Activated T-helper 1 cell treated with anti-CD3 and anti-CD28 coated beads, Interleukin-2, amount 50 U/mL, for 16 hours (primary cell): ENCODE results near the gene CORO2A.

Experiments used
- DNase-seq, 2 donors: peaks; one replicate each; pipeline ENCODE4 v3.0.0-alpha.2; 2020; ENCODE audit warnings: low read depth in 1 of 2, low spot score in 1 of 2

CORO2A gene, protein sequence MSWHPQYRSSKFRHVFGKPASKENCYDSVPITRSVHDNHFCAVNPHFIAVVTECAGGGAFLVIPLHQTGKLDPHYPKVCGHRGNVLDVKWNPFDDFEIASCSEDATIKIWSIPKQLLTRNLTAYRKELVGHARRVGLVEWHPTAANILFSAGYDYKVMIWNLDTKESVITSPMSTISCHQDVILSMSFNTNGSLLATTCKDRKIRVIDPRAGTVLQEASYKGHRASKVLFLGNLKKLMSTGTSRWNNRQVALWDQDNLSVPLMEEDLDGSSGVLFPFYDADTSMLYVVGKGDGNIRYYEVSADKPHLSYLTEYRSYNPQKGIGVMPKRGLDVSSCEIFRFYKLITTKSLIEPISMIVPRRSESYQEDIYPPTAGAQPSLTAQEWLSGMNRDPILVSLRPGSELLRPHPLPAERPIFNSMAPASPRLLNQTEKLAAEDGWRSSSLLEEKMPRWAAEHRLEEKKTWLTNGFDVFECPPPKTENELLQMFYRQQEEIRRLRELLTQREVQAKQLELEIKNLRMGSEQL

DNA sequence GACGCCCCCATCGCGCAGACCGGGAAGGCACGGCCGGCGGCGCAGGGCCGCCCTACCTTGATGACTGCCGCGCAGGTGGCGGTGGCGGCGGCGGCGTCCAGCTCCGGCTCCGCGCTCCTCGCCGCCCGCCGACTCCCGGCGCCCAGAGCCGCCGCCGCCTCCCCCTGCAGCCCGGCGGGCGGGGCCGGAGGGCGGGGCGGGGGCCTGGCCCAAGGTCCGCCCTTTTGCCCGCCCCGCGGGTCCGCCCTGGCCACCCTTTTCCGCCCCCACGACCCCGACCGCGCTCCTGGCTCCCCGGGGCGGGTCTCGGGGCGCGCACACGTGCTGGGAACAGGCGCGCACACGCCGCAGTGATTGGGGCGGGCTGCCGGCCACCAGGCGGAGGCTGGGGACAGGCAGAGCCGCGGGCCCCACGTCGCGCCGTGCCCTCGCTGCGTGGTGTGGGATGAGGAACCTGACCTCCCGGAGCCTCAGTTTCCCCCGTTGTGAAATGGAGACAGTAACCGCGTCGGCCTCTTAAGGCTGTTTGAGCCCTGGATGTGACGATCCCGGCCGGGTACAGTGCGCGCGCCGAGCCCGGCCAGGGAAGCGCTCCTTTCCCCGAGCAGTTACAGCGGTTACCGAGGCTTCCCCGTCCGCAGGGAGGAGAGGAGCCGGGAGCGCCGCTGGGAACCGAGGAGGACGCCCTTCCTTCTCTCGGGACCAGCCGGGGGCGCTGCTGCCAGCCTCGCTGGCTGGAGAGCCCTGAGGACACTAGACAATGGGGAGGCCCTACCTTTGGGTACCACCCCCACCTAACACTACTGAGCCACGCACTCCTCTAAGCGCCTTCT lies at the start of gene CORO2A:
TSS of gene CORO2A (minus strand) at position 135 of the 833 bp plus-strand sequence. CDS start 34,977 bp downstream, outside the sequence.
- DNase-seq = peak; percentile 28 to 56

DNA sequence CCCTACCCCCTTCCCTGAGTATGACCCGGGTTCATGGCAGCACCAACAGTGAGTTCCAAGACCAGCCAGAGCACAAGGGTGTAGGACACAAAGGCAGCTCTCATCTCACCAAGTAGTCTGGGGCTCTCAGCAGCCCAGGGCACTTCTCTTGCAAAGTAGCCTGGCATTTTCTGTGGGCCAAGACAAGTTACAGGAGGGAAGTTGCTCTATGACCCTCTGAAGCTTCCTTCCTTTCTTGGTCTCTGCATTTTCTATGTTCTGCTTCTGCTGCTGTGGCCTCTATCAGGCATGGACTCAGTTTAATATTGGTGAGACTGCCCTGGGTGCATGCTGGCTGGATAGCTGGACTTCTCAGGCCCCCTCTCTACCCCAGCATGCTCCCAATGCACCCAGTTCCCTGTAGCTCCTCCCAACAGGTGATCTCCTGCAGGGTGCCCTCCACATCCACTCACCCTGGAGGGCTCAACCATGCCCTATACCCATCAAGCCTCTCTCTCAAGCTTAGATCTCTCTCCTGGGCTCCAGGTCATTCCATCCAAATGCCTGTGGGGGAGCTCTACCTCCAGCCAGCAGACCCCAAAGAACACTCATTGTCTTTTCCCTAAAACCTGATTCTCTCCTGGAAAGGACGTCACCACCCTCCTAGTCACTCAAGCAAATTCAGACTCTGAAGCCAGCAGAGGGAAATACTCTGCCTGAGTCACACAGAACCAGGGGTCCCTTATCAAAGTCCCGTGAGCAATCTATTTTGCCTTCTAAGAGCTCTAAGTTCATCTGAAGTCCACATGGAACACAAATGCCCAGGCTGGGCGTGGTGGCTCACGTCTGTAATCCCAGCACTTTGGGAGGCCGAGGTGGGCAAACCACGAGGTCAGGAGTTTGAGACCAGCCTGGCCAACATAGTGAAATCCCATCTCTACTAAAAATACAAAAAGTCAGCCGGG lies 49.2 kb upstream of the CORO2A start:
- DNase-seq = no peak

DNA sequence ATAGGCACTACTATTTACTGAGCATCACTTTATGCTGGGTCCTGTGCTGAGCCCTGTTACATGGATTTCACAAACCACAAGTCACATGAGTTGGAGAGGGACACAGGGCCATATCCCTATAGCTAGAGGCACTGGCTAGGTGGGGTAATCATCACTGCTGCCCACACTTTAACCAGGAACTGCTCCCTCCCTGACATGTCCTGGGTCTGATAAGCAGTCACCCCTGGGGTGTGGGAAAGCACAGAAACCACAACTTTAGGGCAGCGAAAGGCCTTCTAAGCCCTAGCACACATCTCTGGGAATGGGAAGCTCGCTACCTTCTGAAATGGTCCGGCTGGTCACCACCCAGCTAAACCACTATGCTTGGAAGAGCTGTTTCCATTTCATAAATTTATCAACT lies 48.0 kb upstream of the CORO2A start:
- no peak for DNase-seq

DNA sequence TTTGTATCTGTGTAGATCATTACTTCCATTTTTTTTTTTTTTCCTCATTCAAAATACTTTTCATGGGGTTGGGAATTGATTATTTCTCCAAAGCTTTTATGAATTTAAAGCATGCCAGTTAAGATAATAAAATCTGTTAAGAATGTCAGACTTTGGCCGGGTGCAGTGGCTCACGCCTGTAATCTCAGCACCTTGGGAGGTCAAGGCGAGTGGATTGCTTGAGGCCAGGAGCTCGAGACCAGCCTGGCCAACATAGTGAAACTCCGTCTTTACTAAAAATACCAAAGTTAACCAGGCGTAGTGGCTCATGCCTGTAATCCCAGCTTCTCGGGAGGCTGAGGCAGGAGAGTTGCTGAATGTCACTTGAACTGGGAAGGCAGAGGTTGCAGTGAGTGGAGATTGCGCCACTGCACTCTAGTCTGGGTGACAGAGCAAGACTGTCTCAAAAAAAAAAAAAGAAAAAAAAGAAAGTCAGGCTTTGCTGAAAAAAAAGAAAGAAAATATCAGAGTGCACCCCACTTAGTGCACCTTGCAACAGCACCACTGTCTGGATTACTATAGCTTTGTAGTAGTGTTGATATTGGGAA lies 44.6 kb upstream of the CORO2A start:
- no peak for DNase-seq

DNA sequence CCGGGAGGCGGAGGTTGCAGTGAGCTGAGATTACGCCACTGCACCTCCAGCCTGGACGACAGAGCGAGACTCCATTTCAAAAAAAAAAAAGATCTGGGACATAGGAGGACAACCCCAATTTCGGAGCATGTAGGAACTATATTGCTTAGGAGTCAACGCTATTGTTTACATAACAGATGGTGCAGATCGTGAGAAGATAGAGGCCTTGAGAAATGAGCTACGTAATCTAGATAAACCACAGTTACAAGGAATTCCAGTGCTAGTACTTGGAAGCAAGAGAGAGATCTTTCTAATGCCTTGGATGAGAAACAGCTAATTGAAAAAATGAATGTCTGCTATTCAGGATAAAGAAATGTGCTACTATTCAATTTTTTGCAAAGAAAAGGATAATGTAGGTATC lies 42.7 kb upstream of the CORO2A start:
- no peak for DNase-seq

DNA sequence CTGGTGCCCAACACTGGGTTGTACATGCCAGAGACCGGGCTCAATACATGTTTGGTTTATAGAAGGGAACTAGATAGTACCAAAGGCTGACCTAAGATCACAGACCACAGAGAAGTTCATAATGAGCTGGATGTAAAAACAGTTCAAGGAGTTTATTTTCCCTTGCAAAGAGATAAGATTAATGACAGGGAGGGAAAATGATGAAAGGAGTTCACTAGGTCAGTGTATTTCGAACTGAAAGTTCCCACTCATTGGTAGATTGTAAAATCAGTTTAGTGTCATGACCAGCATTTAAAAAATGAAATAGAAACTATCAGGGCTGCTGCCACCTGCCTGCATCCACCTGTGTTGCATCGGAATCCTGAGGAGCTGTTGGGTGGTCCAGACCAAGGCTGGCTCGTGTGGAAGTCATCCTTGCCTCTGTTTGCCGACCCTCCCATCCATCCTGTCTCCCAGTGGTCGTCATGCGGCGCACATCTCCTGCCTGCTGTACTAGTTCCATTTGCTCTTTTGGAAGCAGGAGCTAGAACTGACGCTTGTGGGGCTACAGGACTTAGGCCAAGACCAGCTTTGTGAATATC lies 41.9 kb upstream of the CORO2A start:
- no peak for DNase-seq

DNA sequence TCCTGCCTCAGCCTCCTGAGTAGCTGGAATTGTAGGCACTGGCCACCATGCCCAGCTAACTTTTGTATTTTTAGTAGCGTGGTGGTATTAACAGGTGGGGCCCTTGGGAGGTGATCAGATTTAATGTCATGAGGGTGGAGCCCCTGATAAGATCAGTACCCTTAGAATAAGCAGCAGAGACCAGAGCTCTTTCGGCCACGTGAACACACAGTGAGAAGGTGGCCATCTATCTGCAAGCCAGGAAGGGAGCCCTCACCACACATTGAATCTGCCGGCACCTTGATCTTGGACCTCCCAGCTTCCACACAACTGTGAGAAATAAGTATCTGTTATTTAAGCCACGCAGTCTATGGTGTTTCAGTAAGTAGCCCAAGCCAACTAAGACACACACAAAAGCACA lies 40.5 kb upstream of the CORO2A start:
- no peak for DNase-seq

DNA sequence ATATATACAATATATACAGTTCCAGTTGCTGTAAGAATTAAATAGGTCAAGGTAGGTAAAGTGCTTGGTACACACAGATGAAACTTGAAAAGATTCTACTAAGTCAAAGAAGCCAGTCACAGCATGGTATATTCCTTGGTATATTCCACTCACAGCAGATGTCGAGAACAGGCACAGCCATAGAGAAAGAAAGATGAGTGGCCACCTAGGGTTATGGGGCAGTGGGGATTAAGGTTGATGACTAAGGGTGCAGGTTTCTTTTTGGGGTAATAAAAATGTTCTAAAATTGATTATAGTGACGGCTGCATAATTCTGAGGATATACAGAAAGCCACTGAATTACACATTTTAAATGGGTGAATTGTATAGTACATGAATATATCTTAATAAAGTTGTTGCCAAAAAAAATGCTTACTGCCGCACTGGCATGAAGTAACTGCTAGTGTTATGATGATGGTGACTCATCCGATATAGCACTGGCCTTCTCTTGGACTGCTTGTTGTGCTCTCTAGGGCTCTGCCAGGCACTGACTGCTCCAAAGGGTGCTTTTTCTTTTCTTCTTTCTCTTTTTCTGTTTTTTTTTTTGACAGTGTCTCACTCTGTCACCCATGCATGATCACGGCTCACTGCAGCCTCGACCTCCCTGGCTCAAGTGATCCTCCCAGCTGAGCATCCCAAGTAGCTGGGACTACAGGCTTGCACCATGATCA lies 39.5 kb upstream of the CORO2A start:
- no peak for DNase-seq

DNA sequence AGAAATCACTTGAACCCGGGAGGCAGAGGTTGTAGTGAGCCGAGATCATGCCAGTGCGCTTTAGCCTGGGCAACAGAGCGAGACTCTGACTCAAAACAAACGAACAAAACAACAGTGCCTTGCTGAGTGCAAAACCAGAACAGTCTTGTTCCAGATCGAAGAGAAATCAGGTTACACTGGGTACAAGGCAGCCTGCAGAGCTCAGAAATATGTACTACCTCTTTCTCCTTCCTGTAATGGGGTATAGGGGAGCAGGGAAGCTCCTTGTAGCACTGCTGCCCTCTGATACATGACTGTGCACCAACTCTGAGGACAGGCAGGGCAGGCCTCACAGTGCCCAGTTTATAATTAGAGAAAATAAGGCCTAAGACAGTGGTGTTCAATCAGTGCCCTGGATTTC lies 38.4 kb upstream of the CORO2A start:
- DNase-seq = no peak

DNA sequence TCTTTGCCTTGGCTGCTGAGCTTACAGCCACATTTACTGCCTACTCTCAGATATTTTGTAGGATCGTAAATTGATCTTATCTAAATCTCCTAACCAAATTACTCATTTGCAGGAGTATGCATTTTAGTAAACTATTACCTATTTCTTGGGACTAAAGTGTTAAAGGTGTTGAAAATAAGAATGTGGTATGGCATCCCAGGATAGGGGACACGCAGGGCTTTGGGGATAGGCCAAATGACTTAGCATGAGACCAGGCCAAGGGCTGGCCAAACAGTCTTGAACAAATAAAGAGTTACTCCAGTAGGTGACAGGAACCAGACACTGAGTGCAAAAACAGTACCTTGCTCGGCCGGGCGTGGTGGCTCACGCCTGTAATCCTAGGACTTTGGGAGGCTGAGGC lies 37.9 kb upstream of the CORO2A start:
- no peak for DNase-seq

DNA sequence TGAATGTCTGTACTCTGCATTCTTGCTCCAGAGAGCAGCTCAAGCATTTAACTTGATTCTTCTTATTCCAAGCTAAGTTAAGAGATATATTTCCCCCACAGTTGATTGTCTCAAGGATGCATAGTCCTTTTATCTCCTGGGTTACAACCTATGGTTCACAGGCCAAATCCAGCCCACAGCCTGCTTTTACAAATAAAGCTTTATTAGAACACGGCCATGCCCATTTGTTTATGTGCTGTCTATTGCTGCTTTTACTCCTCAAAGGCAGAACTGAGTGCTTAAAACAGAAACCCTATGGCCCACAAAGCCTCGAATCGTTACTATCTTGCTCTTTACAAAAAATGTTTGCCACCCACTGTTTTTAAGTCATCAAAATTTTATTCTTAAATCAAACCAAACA lies 37.2 kb upstream of the CORO2A start:
- DNase-seq = no peak

DNA sequence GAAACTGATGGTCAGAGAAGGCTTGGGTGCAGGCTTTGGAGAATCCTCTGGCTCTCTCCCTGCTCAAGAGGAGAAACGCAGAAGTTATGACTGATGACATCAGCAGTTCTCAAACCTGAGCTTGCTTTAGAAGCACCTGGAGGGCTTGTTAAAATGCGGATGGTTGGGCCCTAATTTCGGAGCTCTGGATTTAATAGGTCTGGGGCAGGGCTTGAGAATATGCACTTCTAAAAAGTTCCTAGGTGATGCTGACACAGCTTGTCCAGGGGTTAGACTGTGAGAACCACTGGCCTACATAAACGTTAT lies 36.6 kb upstream of the CORO2A start:
- DNase-seq = no peak

DNA sequence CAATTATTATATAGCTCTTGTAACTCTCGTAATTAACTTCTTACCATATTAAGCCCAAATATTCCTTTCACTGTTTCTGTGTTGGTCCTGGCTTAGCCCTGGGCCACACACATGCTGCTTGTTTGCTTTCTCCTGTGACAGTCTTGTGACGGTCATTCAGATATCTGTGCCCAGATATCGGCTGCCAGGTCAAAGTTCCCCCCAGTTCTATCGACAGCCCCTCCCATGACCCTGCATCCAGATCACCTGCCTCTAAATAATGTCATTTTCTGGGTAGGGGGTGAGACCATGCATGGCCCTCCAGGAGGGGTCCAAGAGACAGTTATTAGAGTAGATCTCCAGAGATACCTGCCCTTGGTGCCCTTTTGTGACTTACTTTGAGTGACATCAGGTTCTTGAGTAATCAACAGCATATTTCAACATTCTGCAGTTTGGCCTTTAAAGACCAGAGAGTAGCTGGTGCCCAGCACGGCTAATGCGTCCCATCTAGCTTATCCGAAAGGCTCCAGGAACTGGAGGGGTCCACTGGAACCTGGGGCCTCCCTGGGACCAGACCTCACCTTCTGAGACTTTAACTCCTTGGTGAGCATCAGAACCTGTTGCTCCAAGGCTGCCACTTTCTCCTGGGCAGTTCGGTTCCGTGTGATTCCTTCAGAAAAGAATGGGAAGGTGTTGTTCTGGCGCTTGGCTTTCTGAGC lies 36.1 kb upstream of the CORO2A start:
- DNase-seq = no peak

DNA sequence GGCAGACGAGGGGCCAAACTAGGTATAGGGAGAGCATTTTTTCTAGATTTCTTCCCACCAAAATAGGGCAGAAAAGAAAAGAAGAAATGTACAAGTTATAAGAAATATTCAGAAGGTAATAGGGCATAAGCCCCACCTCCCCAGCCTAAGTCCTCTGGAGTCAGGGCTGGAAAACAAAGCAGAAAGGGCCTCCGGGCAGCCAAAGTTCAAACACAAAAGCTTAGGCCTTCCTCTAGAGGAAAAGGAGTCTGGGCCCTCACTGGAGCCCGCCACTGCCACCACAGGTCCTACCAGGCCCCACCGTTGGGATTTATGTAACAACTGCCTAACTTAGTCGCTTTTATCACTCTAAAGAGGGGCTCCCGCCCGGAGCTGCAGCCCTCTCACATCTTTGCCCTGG lies 35.4 kb upstream of the CORO2A start:
- no peak for DNase-seq

DNA sequence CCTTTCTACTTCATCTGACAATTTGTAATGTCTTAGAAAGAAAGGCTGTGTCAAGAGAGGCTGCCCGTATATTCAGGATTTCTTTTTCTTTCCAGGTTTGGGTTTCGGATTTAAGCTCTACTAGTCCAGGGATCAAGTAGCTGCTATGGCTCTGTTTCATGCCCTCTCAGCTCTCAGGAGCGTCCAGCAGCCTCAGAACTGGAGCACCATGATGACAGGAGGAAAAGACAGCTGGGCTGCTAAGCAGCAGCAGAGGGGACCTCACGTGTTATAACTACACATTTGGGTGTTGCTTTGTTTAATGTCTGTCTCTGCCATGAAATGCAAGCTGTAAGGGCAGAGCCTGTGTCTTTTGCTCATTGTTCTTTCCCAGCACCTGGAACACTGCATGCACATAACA lies 34.5 kb upstream of the CORO2A start:
- no peak for DNase-seq

DNA sequence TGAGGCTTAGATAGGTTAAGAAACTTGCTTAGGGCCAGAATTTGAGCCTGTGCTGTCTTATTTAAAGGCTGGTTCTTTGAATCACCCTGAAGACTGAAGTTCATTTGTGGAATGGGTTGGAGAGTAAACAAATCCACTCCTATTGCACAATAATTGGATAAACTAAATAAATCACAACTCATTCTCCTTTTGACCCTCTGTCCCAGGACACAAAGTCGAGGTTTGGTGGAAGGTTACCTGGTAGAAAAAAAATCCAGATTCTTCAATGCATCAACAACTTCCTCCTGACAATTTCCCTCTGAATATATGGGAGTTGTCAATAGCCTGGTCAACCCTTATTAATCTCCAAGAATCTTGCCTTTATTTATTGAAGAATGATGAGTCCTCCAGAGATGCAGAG lies 34.1 kb upstream of the CORO2A start:
- no peak for DNase-seq

DNA sequence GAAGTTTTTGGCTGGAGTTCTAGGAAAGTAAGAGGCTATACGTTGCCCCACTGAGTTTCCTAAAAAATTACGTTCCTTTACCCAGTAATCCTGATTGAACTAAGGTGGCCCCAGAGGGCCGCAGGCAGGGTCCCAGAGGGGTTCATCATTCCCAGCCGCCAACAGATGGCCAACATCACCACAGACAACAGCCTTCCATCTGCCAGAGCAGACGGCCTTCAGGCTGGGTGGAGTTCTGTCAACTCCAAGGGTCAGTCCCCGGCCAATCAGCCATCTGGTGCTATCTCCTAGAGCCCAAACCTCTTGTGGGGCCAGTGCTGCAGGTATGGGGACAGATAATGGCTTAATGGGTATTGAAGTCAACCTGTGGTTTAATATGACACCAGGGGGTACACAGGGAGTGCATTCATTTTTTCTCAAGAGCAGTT lies 32.6 kb upstream of the CORO2A start:
- DNase-seq = no peak

DNA sequence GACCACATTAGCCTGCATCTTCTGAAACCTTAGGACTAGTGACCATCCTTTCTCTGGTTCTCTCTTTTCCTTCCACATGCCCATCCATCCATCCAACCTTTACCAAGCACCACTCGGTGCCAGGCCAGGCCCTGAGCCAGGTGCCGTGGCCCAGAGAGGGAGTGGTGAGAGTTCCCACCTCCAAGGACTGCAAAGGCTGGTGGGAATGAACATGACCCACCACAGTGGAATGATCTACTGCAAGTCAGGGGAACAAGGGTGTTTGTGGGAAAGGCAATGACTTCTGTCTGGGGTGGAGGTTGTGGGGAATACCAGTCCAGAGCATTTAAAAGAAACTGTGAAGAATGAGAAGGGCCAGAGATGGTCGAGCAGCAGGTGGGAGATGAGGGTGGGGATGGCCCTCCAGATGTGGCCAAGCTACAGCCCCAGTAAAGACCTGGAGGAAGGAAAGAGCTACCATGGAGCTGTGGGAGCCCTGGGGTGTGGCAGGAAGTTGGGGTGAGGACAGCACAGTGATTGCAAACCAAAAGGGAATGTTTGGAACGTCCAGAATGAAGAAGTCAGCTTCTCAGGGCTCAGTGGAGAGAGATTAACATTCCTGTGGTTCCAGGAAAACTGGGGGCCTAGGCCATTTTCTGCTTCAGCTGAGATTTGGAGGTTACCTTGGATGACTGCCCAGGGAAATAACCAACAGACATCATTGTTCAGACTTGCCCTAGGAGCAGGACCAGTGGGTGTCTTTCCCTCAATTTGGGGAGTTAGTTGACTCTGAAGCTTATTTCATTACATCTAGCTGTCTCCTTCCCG lies 30.7 kb upstream of the CORO2A start:
- no peak for DNase-seq
